Nucleus accumbens (tissue), 56 donors: ENCODE results near the gene RND1.

Experiments
- DNase-seq, 56 donors: peaks; one replicate each; lab custom pipeline; 2025; lab: John Stamatoyannopoulos, UW

The RND1 gene

GRCh38 chr12:48813465-48814261 is 52.0 kb downstream of the RND1 start:
- no peak for DNase-seq

- no peak for DNase-seq
Observed at GRCh38 chr12:48812389-48812788, 53.3 kb downstream of the RND1 start.

- no peak for DNase-seq
Observed at GRCh38 chr12:48811437-48812090, 54.1 kb downstream of the RND1 start.

GRCh38 chr12:48810903-48811431 is 54.7 kb downstream of the RND1 start:
- DNase-seq = no peak

GRCh38 chr12:48807981-48808380 is 57.7 kb downstream of the RND1 start:
- no peak for DNase-seq
